ENCODE measurements around the gene FOXJ3. TPM values are rescaled to one million over a fixed set of nuclear protein-coding genes. Genes with fewer than 3 reads are reported as not detected.

Gene FOXJ3
- total RNA-seq, 3 donors from 2014 or later, result 47.0 to 57.3 (median 53.4) TPM

DNA sequence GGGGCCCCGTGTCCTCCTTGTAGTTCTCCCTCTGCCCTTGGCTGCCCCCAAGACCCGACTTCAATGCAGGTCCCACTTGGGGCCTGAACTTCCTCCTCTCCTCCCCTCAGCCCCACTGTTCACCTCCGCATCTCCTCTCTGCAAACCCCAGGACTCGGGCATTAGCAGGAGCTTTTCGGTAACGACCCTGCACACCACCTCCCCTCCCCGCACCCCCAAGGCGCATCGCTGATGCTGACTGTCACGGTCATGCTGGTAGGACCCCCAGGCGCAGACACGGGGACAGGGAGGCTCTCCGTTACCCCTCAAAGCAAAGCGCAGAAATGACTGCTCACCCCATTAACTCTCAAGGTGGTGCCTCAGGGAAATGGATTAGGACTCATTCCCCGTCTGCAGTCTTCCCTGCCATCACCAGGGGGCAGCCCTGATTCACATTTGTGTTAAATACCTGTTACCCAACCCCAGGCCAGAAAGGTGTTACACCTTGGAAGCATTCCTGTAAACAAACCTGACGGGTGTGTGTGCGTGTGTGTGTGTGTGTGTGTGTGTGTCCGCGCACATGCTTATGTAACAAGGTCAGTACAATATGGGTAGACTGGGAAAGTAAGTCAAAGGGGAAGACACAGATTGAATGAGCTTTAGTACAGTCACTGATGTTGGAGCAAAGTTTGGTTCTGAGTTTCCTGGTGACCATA lies 188.3 kb downstream of the FOXJ3 start:
- intact Hi-C loops (cut with DNase I, micrococcal nuclease), result no loop called here
- peaks cover 9% of the 10 kb centered on the region for H3K4me1 ChIP-seq (ENCODE audit: low read depth)
- H3K36me3 ChIP-seq (ENCODE audit: low read depth), result no peaks in the 10 kb centered on the region
- TF ChIP-seq, protein P1, sequence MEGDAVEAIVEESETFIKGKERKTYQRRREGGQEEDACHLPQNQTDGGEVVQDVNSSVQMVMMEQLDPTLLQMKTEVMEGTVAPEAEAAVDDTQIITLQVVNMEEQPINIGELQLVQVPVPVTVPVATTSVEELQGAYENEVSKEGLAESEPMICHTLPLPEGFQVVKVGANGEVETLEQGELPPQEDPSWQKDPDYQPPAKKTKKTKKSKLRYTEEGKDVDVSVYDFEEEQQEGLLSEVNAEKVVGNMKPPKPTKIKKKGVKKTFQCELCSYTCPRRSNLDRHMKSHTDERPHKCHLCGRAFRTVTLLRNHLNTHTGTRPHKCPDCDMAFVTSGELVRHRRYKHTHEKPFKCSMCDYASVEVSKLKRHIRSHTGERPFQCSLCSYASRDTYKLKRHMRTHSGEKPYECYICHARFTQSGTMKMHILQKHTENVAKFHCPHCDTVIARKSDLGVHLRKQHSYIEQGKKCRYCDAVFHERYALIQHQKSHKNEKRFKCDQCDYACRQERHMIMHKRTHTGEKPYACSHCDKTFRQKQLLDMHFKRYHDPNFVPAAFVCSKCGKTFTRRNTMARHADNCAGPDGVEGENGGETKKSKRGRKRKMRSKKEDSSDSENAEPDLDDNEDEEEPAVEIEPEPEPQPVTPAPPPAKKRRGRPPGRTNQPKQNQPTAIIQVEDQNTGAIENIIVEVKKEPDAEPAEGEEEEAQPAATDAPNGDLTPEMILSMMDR (IDR thresholded peaks at IDR 0.05), result peak; percentile 72
- no peaks in the 10 kb centered on the region for H3K9me3 ChIP-seq
- no peak overlapping the region for H3K4me3 ChIP-seq
- peak; percentile 78 to 94 (median 92) for DNase-seq
- ATAC-seq, result peak; percentile 99

DNA sequence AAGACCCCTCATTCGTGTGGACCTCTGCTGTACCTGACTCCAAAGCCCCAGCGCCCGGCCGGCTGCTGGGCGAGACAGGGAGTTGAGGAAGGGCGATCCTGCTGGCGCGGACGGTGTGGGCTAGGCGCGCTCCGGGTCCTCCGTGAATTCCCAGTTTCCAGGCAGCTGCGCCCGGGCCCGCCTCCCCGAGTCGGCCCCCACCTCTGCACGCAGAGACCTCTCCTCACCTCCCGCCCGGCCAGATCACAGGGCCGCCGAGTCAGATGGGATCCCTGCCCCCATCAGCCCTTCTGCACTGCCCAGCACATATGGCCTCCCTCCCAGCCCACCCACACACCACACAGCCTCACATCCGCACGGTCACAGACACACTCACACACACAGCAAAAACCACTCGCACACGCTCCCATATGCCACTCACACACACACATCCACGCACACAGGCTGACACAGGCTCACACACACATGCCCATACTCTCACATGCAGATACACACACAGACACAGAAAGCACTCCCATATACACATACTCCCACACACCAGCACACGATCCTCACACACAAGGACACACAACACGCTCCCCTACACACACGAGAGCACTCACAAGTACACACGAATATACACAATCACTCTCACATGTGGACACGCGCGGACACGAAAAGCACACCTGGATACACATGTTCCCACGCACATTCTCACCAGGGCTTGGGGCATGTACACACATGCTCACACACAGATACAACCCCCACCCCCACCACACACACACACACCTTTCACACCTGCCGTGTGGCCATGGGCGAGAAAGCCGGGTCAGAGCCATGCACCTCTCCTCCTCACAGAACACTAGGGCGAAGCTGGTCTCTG lies 189.0 kb downstream of the FOXJ3 start:
- no peaks in the 10 kb centered on the region for H3K9me3 ChIP-seq
- peak in 1 of 3 donors; percentile 30 for DNase-seq
- TF ChIP-seq, protein P1 (IDR thresholded peaks at IDR 0.05), result no peak
- ATAC-seq, result no peak
- intact Hi-C loops (cut with DNase I, micrococcal nuclease), result no loop called here
- H3K4me3 ChIP-seq, result no peak overlapping the region
- H3K36me3 ChIP-seq (ENCODE audit: low read depth), result no peaks in the 10 kb centered on the region
- H3K4me1 ChIP-seq (ENCODE audit: low read depth), result peaks cover 9% of the 10 kb centered on the region

DNA sequence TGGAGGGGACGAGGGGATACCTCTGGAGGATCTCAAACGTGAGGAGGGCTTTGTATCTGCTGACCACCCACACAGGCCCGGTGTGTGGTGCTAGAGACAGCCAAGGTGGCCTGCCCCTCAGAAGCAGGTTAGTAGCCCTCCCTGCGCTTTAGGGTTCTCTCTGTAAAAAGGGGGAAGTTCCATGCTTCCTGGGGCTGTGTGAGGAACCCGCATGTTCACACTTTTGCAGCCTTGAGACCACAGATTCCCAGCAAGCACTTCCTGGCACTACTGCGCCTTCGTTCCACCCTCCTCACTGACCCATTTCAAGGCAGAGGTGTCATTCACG lies 189.7 kb downstream of the FOXJ3 start:
- TF ChIP-seq, protein P1 (IDR thresholded peaks at IDR 0.05), result no peak
- H3K4me3 ChIP-seq, result no peak overlapping the region
- no peaks in the 10 kb centered on the region for H3K36me3 ChIP-seq (ENCODE audit: low read depth)
- H3K9me3 ChIP-seq, result no peaks in the 10 kb centered on the region
- intact Hi-C loops (cut with DNase I, micrococcal nuclease), result no loop called here
- DNase-seq (no peak), ATAC-seq (no peak)
- peaks cover 9% of the 10 kb centered on the region for H3K4me1 ChIP-seq (ENCODE audit: low read depth)

DNA sequence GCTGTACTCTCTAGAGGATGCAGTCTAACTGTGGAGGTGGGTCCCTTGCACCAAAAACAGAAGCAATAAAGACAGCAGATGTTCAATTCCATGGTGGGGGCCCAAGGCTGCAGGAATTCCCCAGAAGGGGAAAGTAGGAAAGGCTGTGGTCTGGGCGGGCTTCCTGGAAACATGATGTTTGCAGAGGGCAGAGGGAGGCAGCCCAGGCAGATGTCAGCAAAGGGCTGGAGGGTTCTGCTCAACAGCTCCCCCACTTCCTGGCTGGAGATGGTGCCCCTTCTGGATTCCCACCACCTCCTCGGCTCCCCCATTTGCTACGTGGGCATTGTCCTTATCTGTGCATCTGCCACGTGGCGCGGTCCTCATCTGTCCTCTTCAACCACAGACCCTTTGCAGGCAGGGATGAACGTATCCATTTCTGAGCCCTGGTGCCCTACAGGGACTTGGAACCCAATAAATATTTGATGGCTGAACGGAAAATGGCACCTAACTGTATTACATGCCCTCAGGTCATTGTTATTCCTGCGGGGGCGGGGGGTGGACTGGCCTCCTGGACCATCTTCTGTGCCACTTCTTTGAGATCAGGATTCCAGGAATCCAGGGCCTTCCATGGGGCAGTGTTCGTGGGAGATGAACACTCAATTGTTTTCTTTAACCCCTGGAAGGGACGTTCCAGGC lies 190.2 kb downstream of the FOXJ3 start:
- intact Hi-C loops (cut with DNase I, micrococcal nuclease), result no loop called here
- Histone ChIP-seq H3K4me1 (ENCODE audit: low read depth) (peaks cover 9% of the 10 kb centered on the region), H3K4me3 (no peak overlapping the region), H3K9me3 (no peaks in the 10 kb centered on the region), H3K36me3 (ENCODE audit: low read depth) (no peaks in the 10 kb centered on the region)
- DNase-seq (no peak), ATAC-seq (no peak)
- TF ChIP-seq, protein P1 (IDR thresholded peaks at IDR 0.05), result no peak

DNA sequence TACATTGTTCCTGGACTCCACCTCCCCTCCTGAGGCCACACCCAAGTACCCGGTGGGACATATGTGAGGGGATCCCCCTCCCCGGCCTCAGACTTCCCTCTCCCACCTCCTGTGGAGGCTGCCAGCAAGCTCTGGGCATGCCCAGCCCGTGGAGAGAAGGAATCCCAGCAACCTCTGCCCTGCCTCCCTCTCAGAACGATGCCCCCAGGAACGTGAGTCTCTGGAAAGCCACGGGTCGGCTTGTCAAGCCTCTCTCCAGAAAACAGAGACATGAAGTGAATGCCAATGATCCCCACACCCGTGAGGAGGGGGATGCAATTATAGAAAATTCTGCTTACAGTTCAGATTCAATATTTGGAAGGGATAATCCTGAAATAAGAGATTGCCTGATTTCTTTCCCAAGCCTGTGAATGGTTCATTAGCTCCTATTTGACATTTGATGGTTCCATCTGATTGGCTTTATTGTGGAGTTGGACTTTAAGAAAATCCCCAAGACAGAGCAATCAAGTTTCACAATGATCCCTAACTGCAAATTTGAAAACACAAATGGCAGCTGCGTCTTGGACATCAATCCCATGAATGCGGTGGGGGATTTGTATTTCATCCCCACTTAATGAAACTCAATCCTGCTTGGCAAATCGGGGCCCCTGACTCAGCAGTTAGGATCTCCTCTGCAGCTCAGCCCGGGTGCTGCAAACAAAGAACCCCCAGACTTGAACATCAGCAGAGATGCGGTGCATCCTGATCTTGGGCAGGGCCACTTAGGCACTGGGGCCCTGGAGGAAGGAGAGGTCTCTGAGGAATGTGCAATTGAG lies 190.9 kb downstream of the FOXJ3 start:
- Histone ChIP-seq H3K36me3 (ENCODE audit: low read depth) (no peaks in the 10 kb centered on the region), H3K4me1 (ENCODE audit: low read depth) (peaks cover 9% of the 10 kb centered on the region), H3K4me3 (no peak overlapping the region), H3K9me3 (no peaks in the 10 kb centered on the region)
- TF ChIP-seq, protein P1 (IDR thresholded peaks at IDR 0.05), result no peak
- DNase-seq (no peak), ATAC-seq (no peak)
- intact Hi-C loops (cut with DNase I, micrococcal nuclease), result no loop called here

All from mucosa of descending colon (tissue), 3 donors.